Neuronal stem cell (in vitro differentiated cells): ENCODE results near the gene GNG3.
"Not testable (repeated sequence)": the region's sequence is repeated elsewhere in the genome, so short reads cannot be mapped to it uniquely, and the experiment has no call there.

Source experiments
- DNase-seq: peaks from one replicate; pipeline ENCODE4 v3.0.0-alpha.2; 2013; ENCODE audit warnings: low spot score
- H2AFZ ChIP-seq: one replicate; pipeline ENCODE4 v1.6.1; 2013; ENCODE audit warnings: mild to moderate bottlenecking, low read length, inconsistent platforms
- H2AK5ac ChIP-seq: 2 replicates; pipeline ENCODE4 v1.6.1; 2013; ENCODE audit warnings: low read depth, mild to moderate bottlenecking, inconsistent platforms, low read length, moderate library complexity, mixed read lengths
- H2BK120ac ChIP-seq: 2 replicates; pipeline ENCODE4 v1.6.1; 2013; ENCODE audit warnings: low read depth, mild to moderate bottlenecking, inconsistent platforms, low read length, moderate library complexity, mixed read lengths
- H2BK12ac ChIP-seq: one replicate; pipeline ENCODE4 v1.6.1; 2013; ENCODE audit warnings: low read length, inconsistent platforms
- H2BK15ac ChIP-seq: 2 replicates; pipeline ENCODE4 v1.6.1; 2013; ENCODE audit warnings: mild to moderate bottlenecking, low read length, inconsistent platforms, mixed read lengths
- H2BK5ac ChIP-seq: one replicate; pipeline ENCODE4 v1.6.1; 2013; ENCODE audit warnings: inconsistent platforms, mild to moderate bottlenecking, low read length, moderate library complexity
- H3K14ac ChIP-seq: one replicate; pipeline ENCODE4 v1.6.1; 2013; ENCODE audit warnings: low read length, inconsistent platforms
- H3K18ac ChIP-seq: 2 replicates; pipeline ENCODE4 v1.6.1; 2013; ENCODE audit warnings: low read length, inconsistent platforms
- H3K23ac ChIP-seq: 2 replicates; pipeline ENCODE4 v1.6.1; 2013; ENCODE audit warnings: low read depth, mild to moderate bottlenecking, mixed read lengths, low read length, inconsistent platforms; ENCODE audit not compliant: poor library complexity
- H3K27ac ChIP-seq: replicated peaks from 3 replicates; pipeline ENCODE4 v1.5.1; 2013; ENCODE audit warnings: low read length, inconsistent platforms
- H3K27me3 ChIP-seq, 3 experiments: 2 replicates each; pipeline ENCODE4 v1.6.1; 2013; ENCODE audit warnings: low read length in 3 of 3, mild to moderate bottlenecking in 2 of 3, inconsistent platforms in 1 of 3, low read depth in 1 of 3, mixed read lengths in 1 of 3, moderate library complexity in 1 of 3; ENCODE audit not compliant: control insufficient read depth in 3 of 3, insufficient read depth in 3 of 3
- H3K36me3 ChIP-seq, 2 donors: replicated peaks in 1 of 2; 2 replicates each; pipeline ENCODE4 v1.6.1; 2013; ENCODE audit warnings: low read length in 2 of 2; ENCODE audit not compliant: control insufficient read depth in 2 of 2, insufficient read depth in 2 of 2
- H3K4ac ChIP-seq: 2 replicates; pipeline ENCODE4 v1.6.1; 2013; ENCODE audit warnings: inconsistent platforms, mild to moderate bottlenecking, low read length, moderate library complexity
- H3K4me1 ChIP-seq, 2 donors: 1 replicate in 1 of 2; 2 replicates in 1 of 2; pipeline ENCODE4 v1.6.1; 2013; ENCODE audit warnings: low read length in 2 of 2, low read depth in 1 of 2; ENCODE audit not compliant: control insufficient read depth in 2 of 2, insufficient read depth in 1 of 2
- H3K4me2 ChIP-seq: one replicate; pipeline ENCODE4 v1.6.1; 2013; ENCODE audit warnings: mild to moderate bottlenecking, low read length, inconsistent platforms; ENCODE audit not compliant: insufficient read depth, poor library complexity, severe bottlenecking
- H3K4me3 ChIP-seq, 2 donors: 2 replicates each; pipeline ENCODE4 v1.5.1; 2013; ENCODE audit warnings: low read length in 2 of 2, mild to moderate bottlenecking in 2 of 2, inconsistent platforms in 1 of 2, moderate library complexity in 1 of 2
- H3K79me1 ChIP-seq: one replicate; pipeline ENCODE4 v1.6.1; 2013; ENCODE audit warnings: low read depth, mild to moderate bottlenecking, inconsistent platforms, low read length, moderate library complexity
- H3K9ac ChIP-seq: one replicate; pipeline ENCODE4 v1.6.1; 2013; ENCODE audit warnings: mild to moderate bottlenecking, low read depth, low read length, inconsistent platforms; ENCODE audit not compliant: poor library complexity
- H3K9me3 ChIP-seq, 2 donors: replicated peaks in 1 of 2; 2 replicates each; pipeline versions ENCODE3 to v1.6.1; 2013; ENCODE audit warnings: low read length in 2 of 2, mild to moderate bottlenecking in 2 of 2, inconsistent platforms in 1 of 2, low read depth in 1 of 2, mixed read lengths in 1 of 2, moderate library complexity in 1 of 2; ENCODE audit not compliant: control insufficient read depth in 2 of 2, insufficient read depth in 1 of 2
- H4K8ac ChIP-seq: one replicate; pipeline ENCODE4 v1.6.1; 2013; ENCODE audit warnings: low read depth, mild to moderate bottlenecking, inconsistent platforms, low read length, moderate library complexity
- H4K91ac ChIP-seq: one replicate; pipeline ENCODE4 v1.6.1; 2013; ENCODE audit warnings: low read length, low read depth, mild to moderate bottlenecking, inconsistent platforms; ENCODE audit not compliant: poor library complexity
- WGBS, 2 donors: extraction: QIAGEN DNeasy Blood & Tissue Kit; methylation state at CpG; one replicate each; pipeline ENCODE4 v1.1.7; 2013; ENCODE audit warnings: missing lambda C conversion rate in 2 of 2, mixed read lengths in 1 of 2; ENCODE audit not compliant: insufficient read length in 2 of 2, insufficient replicate concordance in 1 of 2; ENCODE audit errors: extremely low coverage in 2 of 2; 5-methylcytosine and 5-hydroxymethylcytosine counted together

Gene GNG3

GRCh38 chr11:62728171-62728988 lies 20.9 kb downstream of the GNG3 start, which contains the start of gene TTC9C:
Gene TTC9C, plus strand, starts transcription at chr11:62728486. Its CDS starts 363 bp downstream, at chr11:62728849.
- Histone ChIP-seq H2BK5ac (peak within 1 kb of the TSS; percentile 89), H3K18ac (peak within 1 kb of the TSS; percentile 100), H2AK5ac (peak within 1 kb of the TSS; percentile 85), H2AFZ (peak within 1 kb of the TSS; percentile 90), H2BK15ac (no peak within 1 kb of the TSS), H3K23ac (peak within 1 kb of the TSS; percentile 97), H3K9ac (peak within 1 kb of the TSS; percentile 100), H3K9me3 (no peaks in the 10 kb centered on the region), H3K14ac (peak within 1 kb of the TSS; percentile 100), H3K36me3 (peaks cover 12 to 51% of the 10 kb centered on the region in 2 donors), H3K4ac (no peak within 1 kb of the TSS), H3K27ac (peak within 1 kb of the TSS; percentile 100), H3K4me2 (peak within 1 kb of the TSS; percentile 99), H3K4me3 (peak within 1 kb of the TSS; percentile 92 to 96), H3K79me1 (peaks cover 4% of the 10 kb centered on the region), H4K8ac (no peak within 1 kb of the TSS), H3K27me3 (no peaks in the 10 kb centered on the region), H2BK120ac (no peak within 1 kb of the TSS), H3K4me1 (peaks cover 0 to 18% of the 10 kb centered on the region in 2 donors), H4K91ac (no peak within 1 kb of the TSS), H2BK12ac (peak within 1 kb of the TSS; percentile 97)
- no CpG with 5 or more reads among the region's 29 CpGs for WGBS, 2 donors
- DNase-seq, result peak; percentile 75

DNA sequence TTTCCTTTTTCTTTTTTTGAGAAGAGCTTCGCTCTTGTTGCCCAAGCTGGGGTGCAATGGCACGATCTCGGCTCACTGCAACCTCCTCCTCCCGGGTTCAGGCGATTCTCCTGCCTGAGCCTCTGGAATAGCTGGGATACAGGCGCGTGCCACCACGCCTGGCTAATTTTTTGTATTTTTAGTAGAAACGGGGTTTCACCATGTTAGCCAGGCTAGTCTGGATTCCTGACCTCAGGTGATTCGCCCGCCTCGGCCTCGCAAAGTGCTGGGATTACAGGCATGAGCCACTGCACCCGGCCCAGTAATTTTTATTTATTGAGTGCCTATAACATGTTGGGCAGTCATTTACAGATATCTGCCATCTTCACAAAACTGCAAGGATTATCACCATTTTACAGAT lies 22.6 kb downstream of the GNG3 start:
- not testable (repeated sequence) for H3K27me3 ChIP-seq, H4K91ac ChIP-seq, H3K9me3 ChIP-seq, H3K4ac ChIP-seq, H3K14ac ChIP-seq, H2AFZ ChIP-seq, H3K4me1 ChIP-seq, H3K23ac ChIP-seq, H2BK12ac ChIP-seq, H2BK15ac ChIP-seq, H3K79me1 ChIP-seq, H3K9ac ChIP-seq, DNase-seq, H3K4me2 ChIP-seq, H2BK5ac ChIP-seq, H3K27ac ChIP-seq, H2AK5ac ChIP-seq, H2BK120ac ChIP-seq, H4K8ac ChIP-seq, H3K18ac ChIP-seq
- Histone ChIP-seq H3K36me3 (peaks cover 5 to 46% of the 10 kb centered on the region in 2 donors), H3K4me3 (peak overlapping the region in 1 of 2 donors; percentile 92)
- no CpG with 5 or more reads among the region's 14 CpGs for WGBS, 2 donors

DNA sequence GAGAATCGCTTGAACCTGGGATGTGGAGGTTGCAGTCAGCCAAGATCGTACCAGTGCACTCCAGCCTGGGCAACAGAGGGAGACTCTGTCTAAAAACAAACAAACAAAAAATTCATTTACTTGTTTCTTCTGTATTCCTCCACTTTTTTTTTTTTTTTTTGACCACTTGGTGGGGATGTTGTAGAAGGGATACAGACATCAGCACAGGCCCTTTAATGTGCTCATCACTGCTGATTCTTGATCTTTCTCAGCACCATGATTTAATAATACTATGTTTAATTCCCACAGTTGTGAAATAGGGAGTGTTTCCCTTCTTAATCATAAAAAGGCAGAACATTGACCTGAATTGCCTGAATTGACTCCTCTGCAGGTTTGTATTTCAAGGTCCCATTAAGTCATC lies 25.4 kb downstream of the GNG3 start:
- DNase-seq, result no peak
- Histone ChIP-seq H3K18ac (no peak overlapping the region), H3K4me1 (peaks cover 0 to 4% of the 10 kb centered on the region in 2 donors), H3K14ac (no peak overlapping the region), H2BK12ac (no peak overlapping the region), H3K4me3 (no peak overlapping the region), H3K9me3 (no peaks in the 10 kb centered on the region), H3K4ac (no peak overlapping the region), H2BK15ac (no peak overlapping the region), H3K9ac (no peak overlapping the region), H4K8ac (no peak overlapping the region), H3K23ac (no peak overlapping the region), H3K27ac (no peak overlapping the region), H3K27me3 (no peaks in the 10 kb centered on the region), H3K36me3 (peaks cover 9 to 59% of the 10 kb centered on the region in 2 donors), H3K79me1 (peaks cover 8% of the 10 kb centered on the region), H2AFZ (no peak overlapping the region), H3K4me2 (no peak overlapping the region), H2BK5ac (no peak overlapping the region), H2BK120ac (no peak overlapping the region), H4K91ac (no peak overlapping the region), H2AK5ac (no peak overlapping the region)
- no CpG with 5 or more reads among the region's 2 CpGs for WGBS, 2 donors

DNA sequence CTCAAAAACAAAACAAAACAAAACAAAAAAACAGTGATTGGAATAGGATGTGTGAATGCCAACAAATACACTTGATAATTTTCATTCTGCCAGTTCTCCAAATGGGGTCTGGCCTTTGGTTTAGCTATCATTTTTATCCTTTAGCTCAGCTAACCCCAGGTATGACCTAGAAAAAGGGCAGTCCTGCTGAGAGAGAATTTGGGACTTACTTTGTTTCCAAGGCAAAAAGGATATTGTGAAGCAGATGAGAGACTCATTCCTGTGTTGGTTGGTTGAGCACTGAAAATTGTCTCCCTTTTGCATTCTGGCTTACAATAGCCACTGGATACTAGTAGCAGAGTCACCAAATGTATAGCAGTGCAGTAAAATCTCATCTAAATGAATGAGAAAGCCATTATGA lies 29.7 kb downstream of the GNG3 start:
- H2BK120ac ChIP-seq, result no peak overlapping the region
- H3K4me1 ChIP-seq, result no peaks in the 10 kb centered on the region
- H2BK5ac ChIP-seq, result no peak overlapping the region
- H3K4me3 ChIP-seq, result no peak overlapping the region
- no peak overlapping the region for H4K8ac ChIP-seq
- no peak overlapping the region for H4K91ac ChIP-seq
- H3K14ac ChIP-seq, result no peak overlapping the region
- no peak overlapping the region for H3K23ac ChIP-seq
- H3K79me1 ChIP-seq, result peaks cover 4% of the 10 kb centered on the region
- H3K36me3 ChIP-seq, result peaks cover 14 to 80% of the 10 kb centered on the region in 2 donors
- no peak overlapping the region for H3K4me2 ChIP-seq
- H2AK5ac ChIP-seq, result no peak overlapping the region
- no peak overlapping the region for H2AFZ ChIP-seq
- H3K18ac ChIP-seq, result no peak overlapping the region
- H3K27ac ChIP-seq, result no peak overlapping the region
- no peak for DNase-seq
- H3K27me3 ChIP-seq, result no peaks in the 10 kb centered on the region
- H3K4ac ChIP-seq, result no peak overlapping the region
- no peaks in the 10 kb centered on the region for H3K9me3 ChIP-seq
- no peak overlapping the region for H3K9ac ChIP-seq
- H2BK12ac ChIP-seq, result no peak overlapping the region
- H2BK15ac ChIP-seq, result no peak overlapping the region
